Keratinocyte (primary cell): ENCODE results near the gene FAM13B. TPM values are rescaled to one million over a fixed set of nuclear protein-coding genes. Genes with fewer than 3 reads are reported as not detected.

Source experiments
- DNase-seq: peaks from one replicate; pipeline ENCODE4 v3.0.0-alpha.2; 2011; ENCODE audit warnings: low read depth, missing footprints, low spot score
- FAIRE-seq: peaks from 2 replicates; lab custom pipeline; 2011; peaks lifted over from hg19 to GRCh38; lab: Jason Lieb, UNC
- H2AFZ ChIP-seq: 2 replicates; pipeline ENCODE4 v1.6.0; 2012; ENCODE audit warnings: low read length, control low read depth, inconsistent platforms; ENCODE audit not compliant: control insufficient read depth
- H3K27ac ChIP-seq: 2 replicates; pipeline ENCODE4 v1.5.1; 2011; ENCODE audit warnings: low read length; ENCODE audit not compliant: control insufficient read depth, insufficient read depth
- H3K27me3 ChIP-seq: 3 replicates; pipeline ENCODE4 v1.6.0; 2011; ENCODE audit warnings: low read length; ENCODE audit not compliant: control insufficient read depth, insufficient read depth; ENCODE audit errors: extremely low read depth
- H3K36me3 ChIP-seq, 2 experiments: 2 replicates in 1 of 2; 3 replicates in 1 of 2; pipeline ENCODE4 v1.5.1; 2011; ENCODE audit warnings: low read length in 2 of 2, mild to moderate bottlenecking in 1 of 2; ENCODE audit not compliant: control insufficient read depth in 2 of 2, insufficient read depth in 2 of 2; ENCODE audit errors: extremely low read depth in 1 of 2
- H3K4me1 ChIP-seq: 3 replicates; pipeline ENCODE4 v1.5.1; 2011; ENCODE audit warnings: low read length; ENCODE audit not compliant: control insufficient read depth, insufficient read depth; ENCODE audit errors: extremely low read depth
- H3K4me2 ChIP-seq: 3 replicates; pipeline ENCODE4 v1.6.0; 2011; ENCODE audit warnings: low read depth, low read length; ENCODE audit not compliant: control insufficient read depth, insufficient read depth; ENCODE audit errors: extremely low read depth
- H3K4me3 ChIP-seq, 3 experiments: fragments of 200-600 bp in 1 of 3; sonication (generic) in 1 of 3; 2 replicates in 2 of 3; 3 replicates in 1 of 3; pipeline ENCODE4 v1.5.1; 2011 to 2016; ENCODE audit warnings: low read length in 3 of 3, mild to moderate bottlenecking in 3 of 3, control low read depth in 2 of 3, inconsistent platforms in 1 of 3, low read depth in 1 of 3, mixed read lengths in 1 of 3, mixed run types in 1 of 3, moderate library complexity in 1 of 3; ENCODE audit not compliant: control insufficient read depth in 2 of 3, insufficient read depth in 2 of 3; ENCODE audit errors: extremely low read depth in 1 of 3
- H3K79me2 ChIP-seq: 2 replicates; pipeline ENCODE4 v1.6.0; 2012; ENCODE audit warnings: low read length; ENCODE audit not compliant: control insufficient read depth, insufficient read depth
- H3K9ac ChIP-seq: 3 replicates; pipeline ENCODE4 v1.6.0; 2011; ENCODE audit warnings: low read length; ENCODE audit not compliant: control insufficient read depth, insufficient read depth; ENCODE audit errors: extremely low read depth
- H3K9me1 ChIP-seq: 3 replicates; pipeline ENCODE4 v1.6.0; 2011; ENCODE audit warnings: low read length; ENCODE audit not compliant: control insufficient read depth, insufficient read depth; ENCODE audit errors: extremely low read depth
- H3K9me3 ChIP-seq: 2 replicates; pipeline ENCODE4 v1.5.1; 2012; ENCODE audit warnings: low read depth, low read length; ENCODE audit not compliant: control insufficient read depth
- H4K20me1 ChIP-seq: 3 replicates; pipeline ENCODE4 v1.6.0; 2011; ENCODE audit warnings: low read length; ENCODE audit not compliant: control insufficient read depth, insufficient read depth; ENCODE audit errors: extremely low read depth
- CTCF ChIP-seq, 3 experiments: IDR thresholded peaks in 1 of 3; conservative IDR thresholded peaks in 1 of 3; optimal IDR thresholded peaks in 1 of 3; 2 replicates in 2 of 3; 3 replicates in 1 of 3; pipeline versions ENCODE3 to v1.5.1; 2011; ENCODE audit warnings: low read length in 3 of 3, mild to moderate bottlenecking in 3 of 3, moderate library complexity in 2 of 3, control low read depth in 1 of 3, inconsistent platforms in 1 of 3; ENCODE audit not compliant: insufficient read depth in 2 of 3; ENCODE audit errors: extremely low read depth in 1 of 3
- EZH2 ChIP-seq: IDR thresholded peaks from one replicate; pipeline ENCODE4 v1.6.1; 2012; ENCODE audit warnings: inconsistent platforms, mild to moderate bottlenecking, low read length, moderate library complexity
- dilution Hi-C: fragments of 300-500 bp; cut with MboI; formaldehyde crosslinking; loops from one replicate; pipeline ENCODE4 v1.7.0; 2020; ENCODE audit warnings: low sequenced_read_pairs; ENCODE audit not compliant: extremely low pct_ligation_motif_present
- polyA minus RNA-seq, 3 experiments: library from RNA; depleted of rRNA, polyadenylated mRNA; stranded (reverse); fragments of >200 nt; gene quantifications; 1 replicate in 1 of 3; 2 replicates in 1 of 3; 3 replicates in 1 of 3; pipeline ENCODE4 v1.2.3, GENCODE V29; 2011
- polyA plus RNA-seq, 5 experiments: library from polyadenylated mRNA; depleted of rRNA in 3 of 5; stranded (reverse) in 3 of 5; stranded (forward) in 1 of 5; unstranded in 1 of 5; fragments of >200 nt; gene quantifications; 1 replicate in 1 of 5; 2 replicates in 3 of 5; 3 replicates in 1 of 5; pipeline versions ENCODE4 v1.2.1 to v1.2.3, GENCODE V29; 2011 to 2012; ENCODE audit warnings: missing spikeins in 2 of 5, low read depth in 1 of 5, low replicate concordance in 1 of 5

The FAM13B gene
- 7.4 to 12.9 TPM (median 9.1 TPM) in 3 replicates for polyA plus RNA-seq
- 5.7 TPM for polyA plus RNA-seq (2011; ENCODE audit: low read depth)
- polyA plus RNA-seq (2011; cell fraction: cytosol; rRNA removed), result 4.4 and 9.3 TPM in 2 replicates
- 13.6 and 18.2 TPM in 2 replicates for polyA plus RNA-seq (2011; cell fraction: nucleus; rRNA removed)
- 3.9 and 9.4 TPM in 2 replicates for polyA plus RNA-seq (2012; ENCODE audit: low replicate concordance)
- 5.1 to 26.1 TPM (median 6.5 TPM) in 3 replicates for polyA minus RNA-seq
- polyA minus RNA-seq (2011; cell fraction: cytosol; rRNA and poly(A)+ RNA removed), result 8.6 TPM
- polyA minus RNA-seq (2011; cell fraction: nucleus; rRNA and poly(A)+ RNA removed), result 14.9 and 37.3 TPM in 2 replicates

GRCh38 chr5:138032572-138033385, at the start of gene FAM13B:
Gene FAM13B, minus strand, starts transcription at chr5:138033079. Its CDS starts 13,968 bp downstream, at chr5:138019111.
- Histone ChIP-seq H3K4me2 (peak within 1 kb of the TSS; percentile 89), H3K27ac (peak within 1 kb of the TSS; percentile 92), H3K79me2 (peaks cover 48% of the 10 kb centered on the region), H3K9ac (peak within 1 kb of the TSS; percentile 91), H3K4me3 (peak within 1 kb of the TSS; percentile 70 to 97 (median 94)), H3K36me3 (no peaks in the 10 kb centered on the region), H3K9me3 (no peaks in the 10 kb centered on the region), H3K27me3 (no peaks in the 10 kb centered on the region), H2AFZ (peak within 1 kb of the TSS; percentile 93), H3K9me1 (no peaks in the 10 kb centered on the region), H4K20me1 (peaks cover 4% of the 10 kb centered on the region), H3K4me1 (peaks cover 29% of the 10 kb centered on the region)
- DNase-seq (no peak), FAIRE-seq (no peak)
- no peak for TF ChIP-seq CTCF (optimal IDR thresholded peaks at IDR 0.05 in 1 of 3, IDR thresholded peaks at IDR 0.05 in 1 of 3, conservative IDR thresholded peaks at IDR 0.05 in 1 of 3; ENCODE audit: extremely low read depth in 1 of 3, insufficient read depth in 2 of 3, low read length in 3 of 3)
- TF ChIP-seq EZH2, result no peak
- dilution Hi-C loops, result no loop called here

GRCh38 chr5:138082033-138082432, 49.2 kb upstream of the FAM13B start:
- Histone ChIP-seq H3K9ac (no peak overlapping the region), H3K9me1 (no peaks in the 10 kb centered on the region), H3K4me3 (no peak overlapping the region), H3K79me2 (no peaks in the 10 kb centered on the region), H2AFZ (no peak overlapping the region), H3K4me2 (no peak overlapping the region), H4K20me1 (no peaks in the 10 kb centered on the region), H3K4me1 (no peaks in the 10 kb centered on the region), H3K9me3 (no peaks in the 10 kb centered on the region), H3K36me3 (no peaks in the 10 kb centered on the region), H3K27me3 (no peaks in the 10 kb centered on the region), H3K27ac (no peak overlapping the region)
- dilution Hi-C loops, result no loop called here
- DNase-seq (no peak), FAIRE-seq (no peak)
- TF ChIP-seq CTCF (optimal IDR thresholded peaks at IDR 0.05 in 1 of 3, IDR thresholded peaks at IDR 0.05 in 1 of 3, conservative IDR thresholded peaks at IDR 0.05 in 1 of 3; ENCODE audit: extremely low read depth in 1 of 3, insufficient read depth in 2 of 3, low read length in 3 of 3) (no peak), EZH2 (no peak)
